Measurements from ENCODE around the gene SNRPB.

The SNRPB gene

GRCh38 chr20:2421247-2421646 is 49.3 kb downstream of the SNRPB start:
- Histone ChIP-seq H3K27ac (ENCODE audit: extremely low read depth, low read depth, low read length) (no peak overlapping the region), H3K36me3 (ENCODE audit: control insufficient read depth in 2 of 2, insufficient read depth in 1 of 2, low read length in 2 of 2) (no peaks in the 10 kb centered on the region), H3K4me1 (ENCODE audit: control insufficient read depth, insufficient read depth, low read length) (0 out of 2 replicates have a peak, but pooled peaks cover 2% of the 10 kb centered on the region), H3K9me3 (ENCODE audit: control insufficient read depth, insufficient read depth, low read depth, low read length) (no peaks in the 10 kb centered on the region), H3K4me3 (ENCODE audit: low read depth, low read length) (no peak overlapping the region)
- TF ChIP-seq ZNF23 (tag by site-specific recombination; IDR thresholded peaks at IDR 0.05; ENCODE audit: borderline replicate concordance) (no peak), TRIM28 (IDR thresholded peaks at IDR 0.05; ENCODE audit: borderline replicate concordance, low read length) (no peak), ZNF654 (tag by site-specific recombination; IDR thresholded peaks at IDR 0.05; ENCODE audit: low read depth) (peak; percentile 30)
- CTCF ChIA-PET: interaction anchor here (0.9 to 2.8 kb wide), 2 partner anchors 14 to 34 kb away, joined by 3 to 11 read pairs; no protein-coding TSS in a partner anchor
- POLR2A ChIA-PET: interaction anchor here (1.0 kb wide), 1 partner anchor 16 kb away, joined by 3 read pairs; no protein-coding TSS in a partner anchor

DNA sequence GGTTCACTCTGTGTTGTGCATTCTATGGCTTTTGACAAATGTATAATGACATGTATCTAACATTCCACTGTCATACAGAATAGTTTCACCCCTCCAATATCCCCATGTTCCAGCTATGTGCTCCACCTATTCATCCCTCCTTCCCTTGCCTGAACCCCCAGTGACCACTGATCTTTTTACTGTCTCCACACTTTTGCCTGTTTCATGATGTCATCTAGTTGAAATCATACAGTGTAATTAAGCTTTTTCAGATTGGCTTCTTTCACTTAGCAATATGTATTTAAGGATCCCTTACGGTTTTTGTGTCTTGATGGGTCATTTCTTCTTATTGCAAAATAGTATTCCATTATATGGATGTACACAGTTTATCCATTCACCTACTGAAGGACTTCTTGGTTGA is 50.1 kb downstream of the SNRPB start:
- Histone ChIP-seq H3K27ac (ENCODE audit: extremely low read depth, low read depth, low read length) (no peak overlapping the region), H3K9me3 (ENCODE audit: control insufficient read depth, insufficient read depth, low read depth, low read length) (no peaks in the 10 kb centered on the region), H3K4me3 (ENCODE audit: low read depth, low read length) (no peak overlapping the region), H3K36me3 (ENCODE audit: control insufficient read depth in 2 of 2, insufficient read depth in 1 of 2, low read length in 2 of 2) (no peaks in the 10 kb centered on the region), H3K4me1 (ENCODE audit: control insufficient read depth, insufficient read depth, low read length) (0 out of 2 replicates have a peak, but pooled peaks cover 2% of the 10 kb centered on the region)
- CTCF ChIA-PET: interaction anchor here (0.7 to 2.8 kb wide), 4 partner anchors 15 to 415 kb away, joined by 3 to 11 read pairs (median 4); no protein-coding TSS in a partner anchor
- POLR2A ChIA-PET: interaction anchor here (1.0 kb wide), 1 partner anchor 16 kb away, joined by 3 read pairs; no protein-coding TSS in a partner anchor
- no peak for TF ChIP-seq ZNF704 (tag by site-specific recombination; IDR thresholded peaks at IDR 0.05)
- TF ChIP-seq, protein P1, sequence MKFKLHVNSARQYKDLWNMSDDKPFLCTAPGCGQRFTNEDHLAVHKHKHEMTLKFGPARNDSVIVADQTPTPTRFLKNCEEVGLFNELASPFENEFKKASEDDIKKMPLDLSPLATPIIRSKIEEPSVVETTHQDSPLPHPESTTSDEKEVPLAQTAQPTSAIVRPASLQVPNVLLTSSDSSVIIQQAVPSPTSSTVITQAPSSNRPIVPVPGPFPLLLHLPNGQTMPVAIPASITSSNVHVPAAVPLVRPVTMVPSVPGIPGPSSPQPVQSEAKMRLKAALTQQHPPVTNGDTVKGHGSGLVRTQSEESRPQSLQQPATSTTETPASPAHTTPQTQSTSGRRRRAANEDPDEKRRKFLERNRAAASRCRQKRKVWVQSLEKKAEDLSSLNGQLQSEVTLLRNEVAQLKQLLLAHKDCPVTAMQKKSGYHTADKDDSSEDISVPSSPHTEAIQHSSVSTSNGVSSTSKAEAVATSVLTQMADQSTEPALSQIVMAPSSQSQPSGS (tag by site-specific recombination; IDR thresholded peaks at IDR 0.05; ENCODE audit: low read depth): peak; percentile 55; the same call in 1 of the 2 replicates
- TF ChIP-seq ZNF350 (tag by site-specific recombination; IDR thresholded peaks at IDR 0.05): no peak

DNA sequence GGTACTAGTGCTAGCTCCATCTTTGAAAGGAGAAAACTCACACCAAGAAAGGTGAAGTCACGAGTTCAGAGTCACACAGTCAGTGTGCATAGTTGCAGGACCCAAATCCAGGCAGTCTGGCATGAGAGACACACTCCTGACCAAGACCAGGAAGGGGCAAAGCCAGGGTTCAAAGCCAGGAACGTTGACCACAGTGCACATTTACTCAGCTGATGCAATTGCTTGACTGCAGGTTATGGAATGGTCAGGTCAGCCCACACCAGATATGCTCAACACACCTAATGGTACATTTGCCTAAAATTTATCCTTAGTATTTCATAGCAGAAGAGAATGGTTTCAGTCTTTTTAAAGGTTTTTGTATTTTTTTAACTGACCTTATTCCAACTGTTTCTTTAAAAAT is 52.2 kb downstream of the SNRPB start:
- no peaks in the 10 kb centered on the region for H3K9me3 ChIP-seq (ENCODE audit: control insufficient read depth, insufficient read depth, low read depth, low read length)
- H3K4me3 ChIP-seq (ENCODE audit: low read depth, low read length): no peak overlapping the region
- ChIA-PET CTCF (interaction anchor here (0.7 to 2.8 kb wide), 3 partner anchors 31 to 411 kb away, joined by 3 to 11 read pairs (median 4); no protein-coding TSS in a partner anchor), POLR2A (no interaction called here)
- no peaks in the 10 kb centered on the region for H3K36me3 ChIP-seq (ENCODE audit: control insufficient read depth in 2 of 2, insufficient read depth in 1 of 2, low read length in 2 of 2)
- H3K4me1 ChIP-seq (ENCODE audit: control insufficient read depth, insufficient read depth, low read length): 0 out of 2 replicates have a peak, but pooled peaks cover 2% of the 10 kb centered on the region
- TF ChIP-seq, protein P2, sequence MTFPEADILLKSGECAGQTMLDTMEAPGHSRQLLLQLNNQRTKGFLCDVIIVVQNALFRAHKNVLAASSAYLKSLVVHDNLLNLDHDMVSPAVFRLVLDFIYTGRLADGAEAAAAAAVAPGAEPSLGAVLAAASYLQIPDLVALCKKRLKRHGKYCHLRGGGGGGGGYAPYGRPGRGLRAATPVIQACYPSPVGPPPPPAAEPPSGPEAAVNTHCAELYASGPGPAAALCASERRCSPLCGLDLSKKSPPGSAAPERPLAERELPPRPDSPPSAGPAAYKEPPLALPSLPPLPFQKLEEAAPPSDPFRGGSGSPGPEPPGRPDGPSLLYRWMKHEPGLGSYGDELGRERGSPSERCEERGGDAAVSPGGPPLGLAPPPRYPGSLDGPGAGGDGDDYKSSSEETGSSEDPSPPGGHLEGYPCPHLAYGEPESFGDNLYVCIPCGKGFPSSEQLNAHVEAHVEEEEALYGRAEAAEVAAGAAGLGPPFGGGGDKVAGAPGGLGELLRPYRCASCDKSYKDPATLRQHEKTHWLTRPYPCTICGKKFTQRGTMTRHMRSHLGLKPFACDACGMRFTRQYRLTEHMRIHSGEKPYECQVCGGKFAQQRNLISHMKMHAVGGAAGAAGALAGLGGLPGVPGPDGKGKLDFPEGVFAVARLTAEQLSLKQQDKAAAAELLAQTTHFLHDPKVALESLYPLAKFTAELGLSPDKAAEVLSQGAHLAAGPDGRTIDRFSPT (tag by site-specific recombination; IDR thresholded peaks at IDR 0.05): no peak
- TF ChIP-seq, protein P3, sequence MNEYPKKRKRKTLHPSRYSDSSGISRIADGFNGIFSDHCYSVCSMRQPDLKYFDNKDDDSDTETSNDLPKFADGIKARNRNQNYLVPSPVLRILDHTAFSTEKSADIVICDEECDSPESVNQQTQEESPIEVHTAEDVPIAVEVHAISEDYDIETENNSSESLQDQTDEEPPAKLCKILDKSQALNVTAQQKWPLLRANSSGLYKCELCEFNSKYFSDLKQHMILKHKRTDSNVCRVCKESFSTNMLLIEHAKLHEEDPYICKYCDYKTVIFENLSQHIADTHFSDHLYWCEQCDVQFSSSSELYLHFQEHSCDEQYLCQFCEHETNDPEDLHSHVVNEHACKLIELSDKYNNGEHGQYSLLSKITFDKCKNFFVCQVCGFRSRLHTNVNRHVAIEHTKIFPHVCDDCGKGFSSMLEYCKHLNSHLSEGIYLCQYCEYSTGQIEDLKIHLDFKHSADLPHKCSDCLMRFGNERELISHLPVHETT (tag by site-specific recombination; IDR thresholded peaks at IDR 0.05): no peak
- TF ChIP-seq GLI4 (tag by site-specific recombination; IDR thresholded peaks at IDR 0.05) (no peak), ZNF600 (tag by site-specific recombination; IDR thresholded peaks at IDR 0.05) (peak; percentile 60)
- no peak overlapping the region for H3K27ac ChIP-seq (ENCODE audit: extremely low read depth, low read depth, low read length)

DNA sequence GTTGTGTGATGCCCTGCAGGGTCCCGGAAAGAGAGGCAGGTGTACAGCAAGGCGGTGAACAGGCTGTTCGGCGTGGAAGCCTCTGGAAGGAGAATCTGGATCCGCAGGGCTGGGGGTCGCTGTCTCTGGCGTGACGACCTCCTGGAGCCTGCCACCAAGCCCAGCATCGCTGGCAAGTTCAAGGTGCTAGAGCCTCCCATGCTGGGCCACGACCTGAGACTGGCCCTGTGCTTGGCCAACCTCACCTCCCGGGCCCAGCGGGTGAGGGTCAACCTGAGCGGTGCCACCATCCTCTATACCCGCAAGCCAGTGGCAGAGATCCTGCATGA is 53.4 kb downstream of the SNRPB start:
- ChIA-PET POLR2A (no interaction called here), CTCF (no interaction called here)
- no peaks in the 10 kb centered on the region for H3K9me3 ChIP-seq (ENCODE audit: control insufficient read depth, insufficient read depth, low read depth, low read length)
- H3K36me3 ChIP-seq (ENCODE audit: control insufficient read depth in 2 of 2, insufficient read depth in 1 of 2, low read length in 2 of 2): no peaks in the 10 kb centered on the region
- 0 out of 2 replicates have a peak, but pooled peaks cover 2% of the 10 kb centered on the region for H3K4me1 ChIP-seq (ENCODE audit: control insufficient read depth, insufficient read depth, low read length)
- TF ChIP-seq ZNF654 (tag by site-specific recombination; IDR thresholded peaks at IDR 0.05; ENCODE audit: low read depth) (no peak), OVOL3 (tag by site-specific recombination; IDR thresholded peaks at IDR 0.05) (no peak), OSR2 (tag by site-specific recombination; IDR thresholded peaks at IDR 0.05) (no peak), ZSCAN23 (tag by site-specific recombination; IDR thresholded peaks at IDR 0.05) (no peak), ZNF174 (tag by site-specific recombination; IDR thresholded peaks at IDR 0.05) (no peak), ZNF37A (tag by site-specific recombination; IDR thresholded peaks at IDR 0.05) (no peak), KLF7 (tag by site-specific recombination; IDR thresholded peaks at IDR 0.05; ENCODE audit: borderline replicate concordance) (no peak), ZNF292 (tag by site-specific recombination; IDR thresholded peaks at IDR 0.05; ENCODE audit: borderline replicate concordance, low read depth) (no peak)
- TF ChIP-seq, protein P4, sequence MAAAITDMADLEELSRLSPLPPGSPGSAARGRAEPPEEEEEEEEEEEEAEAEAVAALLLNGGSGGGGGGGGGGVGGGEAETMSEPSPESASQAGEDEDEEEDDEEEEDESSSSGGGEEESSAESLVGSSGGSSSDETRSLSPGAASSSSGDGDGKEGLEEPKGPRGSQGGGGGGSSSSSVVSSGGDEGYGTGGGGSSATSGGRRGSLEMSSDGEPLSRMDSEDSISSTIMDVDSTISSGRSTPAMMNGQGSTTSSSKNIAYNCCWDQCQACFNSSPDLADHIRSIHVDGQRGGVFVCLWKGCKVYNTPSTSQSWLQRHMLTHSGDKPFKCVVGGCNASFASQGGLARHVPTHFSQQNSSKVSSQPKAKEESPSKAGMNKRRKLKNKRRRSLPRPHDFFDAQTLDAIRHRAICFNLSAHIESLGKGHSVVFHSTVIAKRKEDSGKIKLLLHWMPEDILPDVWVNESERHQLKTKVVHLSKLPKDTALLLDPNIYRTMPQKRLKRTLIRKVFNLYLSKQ (tag by site-specific recombination; IDR thresholded peaks at IDR 0.05; ENCODE audit: borderline replicate concordance): no peak
- no peak overlapping the region for H3K27ac ChIP-seq (ENCODE audit: extremely low read depth, low read depth, low read length)
- H3K4me3 ChIP-seq (ENCODE audit: low read depth, low read length): no peak overlapping the region

All from HEK293 (cell line).